GM23338 (cell line): ENCODE data around the gene KCNK1. TPM values are rescaled to one million over a fixed set of nuclear protein-coding genes. Genes with fewer than 3 reads are reported as not detected.

Experiments used
- ATAC-seq: fragments of 200-7000 bp; cut with Tn5 transposase; 3 replicates; pipeline ENCODE4 v1.9.1; 2020
- DNase-seq: peaks from one replicate; pipeline ENCODE4 v3.0.0-alpha.2; 2015; ENCODE audit warnings: low spot score
- H2AFZ ChIP-seq: fragments of 200-600 bp; sonication (generic); 2 replicates; pipeline ENCODE4 v1.8.0; 2016; ENCODE audit warnings: antibody characterized with exemption, mild to moderate bottlenecking, moderate library complexity
- H3F3A ChIP-seq: fragments of 200-600 bp; sonication (generic); replicated peaks from 2 replicates; pipeline ENCODE4 v1.8.0; 2017; ENCODE audit warnings: antibody characterized with exemption, mixed run types, low read depth
- H3K27ac ChIP-seq: fragments of 200-600 bp; sonication (generic); 2 replicates; pipeline ENCODE4 v1.6.1; 2016; ENCODE audit warnings: low read depth
- H3K27me3 ChIP-seq: fragments of 200-600 bp; sonication (generic); 2 replicates; pipeline ENCODE4 v1.8.0; 2016; ENCODE audit warnings: mild to moderate bottlenecking, mixed run types, moderate library complexity; ENCODE audit not compliant: insufficient read depth
- H3K36me3 ChIP-seq: fragments of 200-600 bp; sonication (generic); 2 replicates; pipeline ENCODE4 v1.8.0; 2016; ENCODE audit warnings: mild to moderate bottlenecking; ENCODE audit not compliant: insufficient read depth
- H3K4me1 ChIP-seq: fragments of 200-600 bp; sonication (generic); 2 replicates; pipeline ENCODE4 v1.8.0; 2016; ENCODE audit warnings: mild to moderate bottlenecking, moderate library complexity; ENCODE audit not compliant: insufficient read depth
- H3K4me2 ChIP-seq: fragments of 200-600 bp; sonication (generic); 2 replicates; pipeline ENCODE4 v1.7.1; 2017; ENCODE audit warnings: mixed run types
- H3K4me3 ChIP-seq: fragments of 200-600 bp; sonication (generic); 2 replicates; pipeline ENCODE4 v1.6.1; 2016; ENCODE audit warnings: mixed run types
- H3K79me2 ChIP-seq: fragments of 200-600 bp; sonication (generic); replicated peaks from 2 replicates; pipeline ENCODE4 v1.8.0; 2017; ENCODE audit warnings: mild to moderate bottlenecking; ENCODE audit not compliant: insufficient read depth
- H3K9me2 ChIP-seq: fragments of 200-600 bp; sonication (generic); 2 replicates; pipeline ENCODE4 v1.8.0; 2017; ENCODE audit not compliant: insufficient read depth
- H4K20me1 ChIP-seq: fragments of 200-600 bp; sonication (generic); replicated peaks from 2 replicates; pipeline ENCODE4 v1.8.0; 2017; ENCODE audit warnings: mild to moderate bottlenecking; ENCODE audit not compliant: insufficient read depth
- H3K27ac Mint-ChIP-seq: 2 replicates; pipeline ENCODE4 v1.8.0; 2020; ENCODE audit warnings: inconsistent platforms, mild to moderate bottlenecking, moderate library complexity, mixed read lengths
- H3K27me3 Mint-ChIP-seq: 3 replicates; pipeline ENCODE4 v1.8.0; 2022; ENCODE audit warnings: low read depth, mild to moderate bottlenecking, moderate library complexity, mixed read lengths, inconsistent platforms; ENCODE audit not compliant: insufficient read depth, poor library complexity
- H3K36me3 Mint-ChIP-seq: 3 replicates; pipeline ENCODE4 v1.8.0; 2021; ENCODE audit warnings: low read depth, mild to moderate bottlenecking, inconsistent platforms, moderate library complexity, mixed read lengths
- H3K4me1 Mint-ChIP-seq: 3 replicates; pipeline ENCODE4 v1.8.0; 2020; ENCODE audit warnings: mild to moderate bottlenecking, inconsistent platforms, mixed read lengths
- H3K4me3 Mint-ChIP-seq: 3 replicates; pipeline ENCODE4 v1.8.0; 2021; ENCODE audit warnings: moderate library complexity, mild to moderate bottlenecking, inconsistent platforms, mixed read lengths
- H3K9me3 Mint-ChIP-seq: 3 replicates; pipeline ENCODE4 v1.8.0; 2020; ENCODE audit warnings: moderate library complexity, mild to moderate bottlenecking, inconsistent platforms, mixed read lengths
- EZH2 ChIP-seq: fragments of 200-600 bp; sonication (generic); IDR thresholded peaks from one replicate; pipeline ENCODE4 v1.8.0; 2017; ENCODE audit warnings: antibody characterized with exemption, mild to moderate bottlenecking, low read depth; ENCODE audit not compliant: unreplicated experiment
- EZH2phosphoT487 ChIP-seq: fragments of 200-600 bp; sonication (generic); IDR thresholded peaks from one replicate; pipeline ENCODE4 v1.8.1; 2018; ENCODE audit warnings: antibody characterized with exemption; ENCODE audit not compliant: unreplicated experiment
- JUNB ChIP-seq: IDR thresholded peaks from one replicate; pipeline ENCODE4 v1.6.1; 2016; ENCODE audit warnings: antibody characterized with exemption; ENCODE audit not compliant: unreplicated experiment
- STAT1 ChIP-seq: IDR thresholded peaks from one replicate; pipeline ENCODE4 v1.6.1; 2016; ENCODE audit warnings: antibody characterized with exemption; ENCODE audit not compliant: unreplicated experiment
- ZNF331 ChIP-seq: fragments of 250-450 bp; sonication (Bioruptor Pico); IDR thresholded peaks from 2 replicates; pipeline ENCODE4 v1.5.0; 2020; ENCODE audit warnings: low read depth, mild to moderate bottlenecking, moderate library complexity
- ZNF462 ChIP-seq: fragments of 250-450 bp; sonication (Bioruptor Pico); IDR thresholded peaks from 2 replicates; pipeline ENCODE4 v1.5.0; 2020; ENCODE audit warnings: mild to moderate bottlenecking, moderate library complexity
- polyA plus RNA-seq: library from polyadenylated mRNA; unstranded; fragments of >200 nt; fragmentation: Nextera tagmentation; extraction: Ambion mirVana; gene quantifications from 2 replicates; pipeline ENCODE4 v1.2.1, GENCODE V29; 2016
- total RNA-seq: library from RNA; depleted of rRNA; stranded (reverse); fragments of >200 nt; shearing (Covaris generic); gene quantifications from 2 replicates; pipeline ENCODE4 v1.2.3, GENCODE V29; 2014
- TF ChIP-seq, protein P1 (sequence below), 2 experiments: fragments of 200-600 bp in 1 of 2; sonication (generic) in 1 of 2; conservative IDR thresholded peaks; 2 replicates each; pipeline versions ENCODE4 v1.5.1 to v1.6.1; 2016 to 2017; ENCODE audit warnings: antibody characterized with exemption in 2 of 2, low read depth in 2 of 2, mild to moderate bottlenecking in 2 of 2, moderate library complexity in 1 of 2

Gene KCNK1
- total and polyA plus RNA-seq, 2 experiments from 2014 or later = 10.1 to 12.7 TPM

- TF ChIP-seq ZNF462 = no peak
These were observed 58.8 kb downstream of the KCNK1 start (continued) for GRCh38 chr1:233672732-233673131.

DNA sequence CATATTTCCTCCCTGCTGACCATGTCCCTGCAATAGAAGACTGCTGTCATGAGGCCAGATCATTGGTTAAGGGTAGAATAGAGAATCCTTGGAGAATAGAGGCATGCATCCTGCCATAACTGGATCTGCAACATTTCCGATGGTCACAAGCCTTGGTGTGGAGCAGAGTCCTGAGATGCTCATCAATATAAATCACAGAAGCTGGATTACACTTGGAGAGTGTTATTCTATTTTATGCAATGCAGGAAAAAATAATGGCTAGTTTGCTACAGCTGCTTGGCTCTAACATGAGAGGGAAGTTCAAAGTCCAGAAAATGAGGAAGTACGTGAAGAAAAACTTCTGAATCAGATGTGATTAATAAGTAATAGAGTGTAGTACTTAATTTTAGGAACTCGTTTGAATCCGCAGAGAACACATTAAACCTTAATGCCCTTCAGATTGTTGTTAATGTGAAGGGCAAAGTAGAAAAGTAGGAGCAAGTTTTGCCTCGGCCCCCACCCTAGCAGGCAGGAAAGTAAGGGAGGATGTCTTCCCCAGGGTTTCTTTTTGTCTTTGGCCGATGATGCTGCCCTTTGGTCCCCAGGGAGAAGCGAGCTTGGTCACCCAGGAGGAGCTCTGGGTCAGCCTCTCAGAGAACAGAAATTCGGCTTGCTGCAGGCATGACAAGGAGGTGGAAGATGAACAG lies 59.5 kb downstream of the KCNK1 start:
- Mint-ChIP-seq H3K36me3 (peaks cover 61% of the 10 kb centered on the region), H3K4me3 (no peak overlapping the region), H3K27me3 (no peaks in the 10 kb centered on the region), H3K9me3 (peaks cover 18% of the 10 kb centered on the region; the same call in 1 of the 3 replicates), H3K27ac (no peak overlapping the region), H3K4me1 (peaks cover 3% of the 10 kb centered on the region)
- no peak overlapping the region for H3K4me2 ChIP-seq
- no peak overlapping the region for H2AFZ ChIP-seq
- H3K27ac ChIP-seq = no peak overlapping the region
- no peaks in the 10 kb centered on the region for H3K4me1 ChIP-seq
- H3K36me3 ChIP-seq = peaks cover 13% of the 10 kb centered on the region; the same call in 1 of the 2 replicates
- H3K9me2 ChIP-seq = no peaks in the 10 kb centered on the region
- H4K20me1 ChIP-seq = no peaks in the 10 kb centered on the region
- no peaks in the 10 kb centered on the region for H3F3A ChIP-seq
- no peak overlapping the region for H3K4me3 ChIP-seq
- H3K27me3 ChIP-seq = no peaks in the 10 kb centered on the region
- ATAC-seq (no peak), DNase-seq (no peak)
- no peaks in the 10 kb centered on the region for H3K79me2 ChIP-seq
- no peak for TF ChIP-seq JUNB
- no peak for TF ChIP-seq ZNF331 (CRISPR knock-in tag)
- TF ChIP-seq, protein P1, sequence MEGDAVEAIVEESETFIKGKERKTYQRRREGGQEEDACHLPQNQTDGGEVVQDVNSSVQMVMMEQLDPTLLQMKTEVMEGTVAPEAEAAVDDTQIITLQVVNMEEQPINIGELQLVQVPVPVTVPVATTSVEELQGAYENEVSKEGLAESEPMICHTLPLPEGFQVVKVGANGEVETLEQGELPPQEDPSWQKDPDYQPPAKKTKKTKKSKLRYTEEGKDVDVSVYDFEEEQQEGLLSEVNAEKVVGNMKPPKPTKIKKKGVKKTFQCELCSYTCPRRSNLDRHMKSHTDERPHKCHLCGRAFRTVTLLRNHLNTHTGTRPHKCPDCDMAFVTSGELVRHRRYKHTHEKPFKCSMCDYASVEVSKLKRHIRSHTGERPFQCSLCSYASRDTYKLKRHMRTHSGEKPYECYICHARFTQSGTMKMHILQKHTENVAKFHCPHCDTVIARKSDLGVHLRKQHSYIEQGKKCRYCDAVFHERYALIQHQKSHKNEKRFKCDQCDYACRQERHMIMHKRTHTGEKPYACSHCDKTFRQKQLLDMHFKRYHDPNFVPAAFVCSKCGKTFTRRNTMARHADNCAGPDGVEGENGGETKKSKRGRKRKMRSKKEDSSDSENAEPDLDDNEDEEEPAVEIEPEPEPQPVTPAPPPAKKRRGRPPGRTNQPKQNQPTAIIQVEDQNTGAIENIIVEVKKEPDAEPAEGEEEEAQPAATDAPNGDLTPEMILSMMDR (conservative IDR thresholded peaks at IDR 0.05; ENCODE audit: low read depth in 2 of 2) = no peak
- TF ChIP-seq EZH2 = no peak
- no peak for TF ChIP-seq ZNF462
- TF ChIP-seq STAT1 = no peak
- no peak for TF ChIP-seq EZH2phosphoT487
